GM21619 (cell line): ENCODE measurements around the gene SNRNP200.

Experiments
- ATAC-seq: cut with Tn5 transposase; IDR thresholded peaks from one replicate; pipeline ENCODE4 v1.9.1; 2021; ENCODE audit not compliant: unreplicated experiment

Gene SNRNP200

GRCh38 chr2:96253006-96253405, 52.3 kb downstream of the SNRNP200 start:
- ATAC-seq: no peak

- no peak for ATAC-seq
These were observed 52.8 kb downstream of the SNRNP200 start for GRCh38 chr2:96252526-96252925.

GRCh38 chr2:96251721-96252292, 53.5 kb downstream of the SNRNP200 start:
- no peak for ATAC-seq

DNA sequence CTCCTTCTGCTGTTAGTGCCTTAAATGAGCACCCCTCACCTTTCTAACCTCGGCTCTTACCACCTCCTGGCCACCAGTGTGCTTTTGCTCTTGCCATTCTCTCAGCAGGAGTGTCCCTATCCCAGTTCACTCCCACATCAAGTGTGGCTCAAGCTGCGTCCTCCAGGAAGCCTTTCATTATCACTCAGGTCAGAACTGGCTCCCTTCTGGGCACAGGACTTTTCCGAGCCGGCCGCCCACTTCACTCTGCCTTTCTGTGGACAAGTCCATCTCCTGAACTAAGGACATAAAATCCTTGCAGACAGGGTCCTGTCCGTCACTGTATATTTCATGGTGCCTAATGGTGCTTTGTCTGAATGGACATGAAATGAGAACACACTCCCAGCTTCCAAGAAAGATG, 55.2 kb downstream of the SNRNP200 start:
- ATAC-seq: no peak

- no peak for ATAC-seq
These were observed 55.7 kb downstream of the SNRNP200 start for GRCh38 chr2:96249654-96250053.

GRCh38 chr2:96248624-96249023, 56.7 kb downstream of the SNRNP200 start:
- no peak for ATAC-seq

- ATAC-seq: no peak
These were observed 57.5 kb downstream of the SNRNP200 start for GRCh38 chr2:96247896-96248295.

- ATAC-seq: no peak
These were observed 58.3 kb downstream of the SNRNP200 start for GRCh38 chr2:96247009-96247408.

- no peak for ATAC-seq
These were observed 59.5 kb downstream of the SNRNP200 start for GRCh38 chr2:96245609-96246390.

- ATAC-seq: no peak
These were observed 61.5 kb downstream of the SNRNP200 start for GRCh38 chr2:96243843-96244242.

DNA sequence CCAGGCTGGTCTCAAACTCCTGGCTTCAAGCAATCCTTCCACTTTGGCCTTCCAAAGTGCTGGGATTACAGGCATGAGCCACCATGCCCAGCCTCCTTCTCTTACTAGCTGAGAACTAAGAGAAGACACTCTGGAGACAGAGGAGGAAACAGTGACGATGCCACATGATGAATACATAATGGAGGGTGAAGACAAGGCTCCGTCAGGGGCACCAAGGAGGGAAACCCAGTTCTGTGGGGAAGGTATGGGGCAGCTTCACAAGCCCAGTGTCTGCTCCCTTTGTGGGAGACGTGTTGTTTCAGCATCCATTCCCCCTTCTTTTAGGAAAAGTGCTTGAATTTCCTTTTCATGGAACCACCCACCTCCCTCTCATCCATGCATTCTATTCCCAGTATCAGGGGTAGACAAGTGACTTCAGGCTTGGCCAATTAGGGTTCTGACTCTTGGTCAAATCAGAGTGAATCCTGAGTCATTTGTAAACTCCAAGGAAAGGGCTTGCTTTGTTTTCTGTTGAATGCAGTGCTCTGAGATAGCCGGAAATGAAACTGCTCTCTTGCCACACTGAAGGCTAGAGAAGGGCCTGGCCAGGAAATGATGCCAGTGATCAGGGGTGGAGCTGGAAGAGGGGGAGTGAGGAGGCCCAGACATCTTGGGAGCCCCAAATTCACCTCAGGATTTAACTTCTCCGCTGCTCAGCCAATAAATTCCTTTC, 63.3 kb downstream of the SNRNP200 start:
- ATAC-seq: peak; percentile 85

- ATAC-seq: no peak
These were observed 64.1 kb downstream of the SNRNP200 start for GRCh38 chr2:96241227-96241626.

DNA sequence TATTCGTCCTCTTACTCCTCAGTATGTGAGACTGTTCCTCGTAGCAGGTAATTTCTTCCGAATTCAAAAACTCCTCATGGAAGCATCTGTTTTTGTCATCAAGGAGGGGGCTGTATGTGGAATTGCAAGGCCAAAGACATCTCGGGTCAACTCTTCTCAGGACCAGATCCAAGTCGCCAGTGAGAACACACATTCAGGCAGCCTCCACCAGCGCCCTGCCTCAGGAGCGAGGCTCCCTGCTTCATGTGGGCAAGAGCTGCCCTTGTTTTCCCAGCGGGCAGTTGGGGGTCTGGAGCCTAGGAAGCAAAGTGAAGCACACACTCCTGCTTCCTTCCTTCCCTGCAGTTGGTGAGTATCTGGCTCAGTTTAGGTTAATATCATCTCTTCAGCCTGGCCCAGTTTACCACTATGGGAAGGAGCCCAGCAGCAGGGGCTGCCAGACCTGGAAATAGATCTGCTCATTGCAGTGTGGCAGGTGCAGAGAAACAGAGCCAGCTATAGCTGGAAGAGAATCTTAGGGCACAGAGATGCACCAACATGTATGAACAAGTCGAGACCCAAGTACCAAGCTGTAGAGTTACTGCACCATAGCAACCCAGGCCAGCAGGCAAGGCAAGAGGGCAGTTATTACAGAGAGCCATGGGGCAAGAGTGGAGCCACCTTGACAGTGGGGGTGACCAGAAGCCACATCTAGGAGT, 64.9 kb downstream of the SNRNP200 start:
- no peak for ATAC-seq

GRCh38 chr2:96239745-96240264, 65.5 kb downstream of the SNRNP200 start:
- ATAC-seq: no peak

GRCh38 chr2:96239091-96239490, 66.3 kb downstream of the SNRNP200 start:
- no peak for ATAC-seq

GRCh38 chr2:96238266-96238665, 67.1 kb downstream of the SNRNP200 start:
- no peak for ATAC-seq

DNA sequence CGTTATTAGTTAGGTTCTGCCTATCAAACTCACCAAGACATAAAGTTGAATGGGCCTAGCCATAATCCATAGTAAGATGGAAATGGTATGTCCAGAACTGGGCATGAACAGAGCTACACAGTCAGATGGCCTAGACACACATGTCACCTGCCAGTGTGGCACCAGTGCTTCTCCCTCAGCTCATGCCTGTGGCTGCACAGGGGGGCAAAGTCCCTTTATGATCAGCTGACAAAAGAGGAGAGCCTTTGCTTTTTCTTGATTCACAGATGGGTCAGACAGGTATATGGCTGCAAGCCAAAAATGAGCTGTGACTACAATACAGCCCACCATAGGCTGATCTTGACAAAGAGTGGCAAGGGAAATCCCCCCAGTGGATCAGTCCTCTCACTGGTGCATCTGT, 68.5 kb downstream of the SNRNP200 start:
- no peak for ATAC-seq

DNA sequence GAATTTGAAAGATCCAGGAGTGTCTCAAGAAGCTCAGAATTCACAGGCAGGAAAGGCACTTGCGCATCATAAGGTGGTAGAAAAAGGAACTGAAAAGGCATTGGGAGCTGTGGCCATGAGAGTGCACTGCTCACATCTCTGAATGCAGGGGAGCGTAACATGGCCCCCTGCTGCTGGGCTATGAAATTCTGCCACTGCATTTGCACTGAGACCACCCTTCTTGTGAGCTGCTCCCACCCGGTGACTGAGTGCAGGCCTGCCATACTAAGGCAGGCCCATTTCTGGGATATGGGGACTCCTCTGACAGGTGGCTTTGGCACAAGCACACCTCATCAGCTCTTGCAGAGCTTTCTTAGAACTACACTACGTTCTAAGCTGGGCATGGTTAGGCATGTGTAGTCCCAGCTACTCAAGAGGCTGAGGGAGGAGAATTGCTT, 71.4 kb downstream of the SNRNP200 start:
- ATAC-seq: peak; percentile 85

- ATAC-seq: no peak
These were observed 71.9 kb downstream of the SNRNP200 start for GRCh38 chr2:96233436-96233835.

DNA sequence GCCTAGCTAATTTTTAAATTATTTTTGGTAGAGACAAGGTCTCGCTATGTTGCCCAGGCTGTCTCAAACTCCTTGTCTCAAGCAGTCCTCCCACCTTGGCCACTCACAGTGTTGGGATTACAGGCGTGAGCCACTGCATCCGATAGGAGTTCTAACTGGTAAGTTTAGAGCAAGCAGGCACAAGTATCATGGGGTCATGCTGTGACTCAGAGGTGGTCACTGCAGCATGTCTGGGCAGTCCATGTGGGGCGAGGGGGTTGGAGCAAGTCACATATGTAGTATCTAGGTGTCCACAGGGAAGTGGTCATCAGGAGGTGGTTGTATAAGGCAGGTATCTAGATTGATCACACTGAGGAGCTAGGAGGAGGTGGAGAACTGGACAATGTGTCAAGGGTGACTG, 74.0 kb downstream of the SNRNP200 start:
- no peak for ATAC-seq

DNA sequence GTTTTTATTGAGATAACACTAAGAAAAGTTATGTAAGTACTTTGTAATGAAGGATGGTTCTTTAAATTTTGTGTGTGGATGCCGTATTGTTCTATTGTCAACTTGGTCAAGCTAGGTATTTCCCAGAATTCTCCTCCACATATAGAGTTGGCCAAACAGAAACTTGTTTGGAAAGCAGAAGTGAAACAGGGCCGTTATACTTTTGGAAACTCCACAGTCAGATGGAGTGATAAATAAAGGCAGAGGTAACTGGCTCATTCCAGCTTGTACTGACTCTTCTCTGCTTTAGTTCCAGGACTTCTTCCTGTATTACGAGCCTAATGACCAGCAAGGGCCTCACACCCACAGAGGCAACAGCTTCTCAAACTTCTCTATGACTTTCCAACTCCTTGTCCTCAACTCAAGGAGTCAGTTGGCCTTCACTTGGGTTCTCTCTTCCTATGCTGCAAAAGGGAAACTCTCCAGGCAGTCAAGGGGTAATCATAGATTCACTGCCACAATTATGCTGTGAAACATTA, 80.3 kb downstream of the SNRNP200 start:
- ATAC-seq: peak; percentile 72
